ENCODE data around the gene UBL4A.

GRCh38 chrX:154488336-154489075 lies 2.1 kb upstream of the UBL4A start:
- TF ChIP-seq YY1 (IDR thresholded peaks at IDR 0.05; ENCODE audit: extremely low read depth, insufficient replicate concordance, low read depth, low read length) (no peak), EZH2 (IDR thresholded peaks at IDR 0.05) (no peak), POLR2A (IDR thresholded peaks at IDR 0.05; ENCODE audit: borderline replicate concordance, extremely low read depth, insufficient read depth, insufficient read length) (no peak), CTCF (IDR thresholded peaks at IDR 0.05 in 2 of 3, conservative IDR thresholded peaks at IDR 0.05 in 1 of 3; ENCODE audit: borderline replicate concordance in 1 of 3, insufficient read depth in 1 of 3, low read depth in 2 of 3, low read length in 2 of 3) (no peak), EZH2phosphoT487 (IDR thresholded peaks at IDR 0.05; ENCODE audit: borderline replicate concordance) (no peak), ATF3 (IDR thresholded peaks at IDR 0.05) (no peak), MAX (IDR thresholded peaks at IDR 0.05) (no peak), EGR1 (IDR thresholded peaks at IDR 0.05; ENCODE audit: low read depth) (no peak), REST (IDR thresholded peaks at IDR 0.05; ENCODE audit: low read depth) (no peak), JUND (IDR thresholded peaks at IDR 0.05) (no peak), FOSL1 (IDR thresholded peaks at IDR 0.05; ENCODE audit: low read depth) (no peak), ZBTB33 (IDR thresholded peaks at IDR 0.05; ENCODE audit: extremely low read depth, insufficient replicate concordance, low read length) (no peak), SP1 (IDR thresholded peaks at IDR 0.05; ENCODE audit: low read depth) (no peak), CEBPB (IDR thresholded peaks at IDR 0.05; ENCODE audit: low read depth) (no peak)
